GF-D8 (cell line): ENCODE measurements around the gene MRPL34.

Source experiments
- DNase-seq: peaks from one replicate; lab custom pipeline; 2025; lab: John Stamatoyannopoulos, UW

MRPL34 gene

DNA sequence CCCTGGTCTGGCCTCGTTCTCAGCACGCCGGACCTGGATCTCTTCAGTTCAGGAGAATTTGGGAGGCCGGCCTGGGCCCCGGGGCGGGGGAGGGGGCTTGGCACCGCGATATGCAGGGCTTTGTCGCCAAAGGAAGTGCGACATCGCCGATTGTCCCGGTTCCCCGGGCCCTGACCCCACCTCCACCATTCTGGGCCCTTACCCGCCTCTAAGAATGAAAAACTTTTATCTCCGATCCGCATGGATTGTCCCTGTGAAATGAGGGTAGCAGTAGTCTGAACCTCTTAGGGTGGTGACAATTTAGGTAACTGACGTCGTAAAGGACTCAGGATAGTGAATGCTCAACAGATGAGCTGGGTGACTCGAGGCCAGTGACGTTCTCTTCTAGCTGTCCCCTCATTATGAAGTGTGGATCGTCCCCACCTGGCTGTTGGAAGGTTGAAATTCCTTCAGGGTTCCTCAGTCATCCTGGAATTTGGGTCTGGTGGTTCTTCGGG is 4.3 kb downstream of the MRPL34 start:
- DNase-seq, result no peak

DNA sequence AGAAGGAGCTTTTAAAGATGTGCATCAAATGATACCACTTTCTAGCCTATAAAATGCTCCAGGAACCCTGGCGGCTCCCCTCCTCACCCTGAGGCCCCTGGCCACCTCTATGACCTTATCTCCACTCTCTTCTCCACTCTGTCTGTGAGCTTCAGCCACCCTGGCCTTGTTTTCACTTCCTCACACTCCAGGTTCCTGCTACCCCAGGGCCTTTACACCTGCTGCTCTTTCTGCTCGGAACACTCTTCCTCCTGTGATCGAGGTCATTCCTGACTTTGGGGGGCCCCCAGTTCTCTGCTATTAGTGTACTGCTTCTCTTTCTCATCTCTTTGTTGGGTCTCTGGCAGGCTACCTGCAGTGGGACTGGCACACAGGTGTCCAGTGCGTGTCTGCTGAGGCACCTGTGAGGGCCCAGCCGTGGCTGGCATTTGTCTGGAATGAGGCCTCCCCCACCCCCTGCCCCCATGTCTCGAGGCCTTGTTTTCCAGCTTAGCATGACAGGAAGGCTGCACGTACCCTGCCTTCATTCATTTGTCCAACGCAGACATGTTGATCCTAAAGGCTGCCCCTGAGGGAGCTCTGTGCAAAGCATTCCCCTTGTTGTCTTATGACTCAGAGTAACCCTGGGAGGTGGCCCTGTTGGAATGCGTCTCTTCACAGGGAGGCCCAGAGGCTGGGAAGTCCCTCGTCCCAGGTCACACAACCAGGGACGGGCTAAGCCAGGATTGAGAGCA is 6.0 kb downstream of the MRPL34 start:
- no peak for DNase-seq

DNA sequence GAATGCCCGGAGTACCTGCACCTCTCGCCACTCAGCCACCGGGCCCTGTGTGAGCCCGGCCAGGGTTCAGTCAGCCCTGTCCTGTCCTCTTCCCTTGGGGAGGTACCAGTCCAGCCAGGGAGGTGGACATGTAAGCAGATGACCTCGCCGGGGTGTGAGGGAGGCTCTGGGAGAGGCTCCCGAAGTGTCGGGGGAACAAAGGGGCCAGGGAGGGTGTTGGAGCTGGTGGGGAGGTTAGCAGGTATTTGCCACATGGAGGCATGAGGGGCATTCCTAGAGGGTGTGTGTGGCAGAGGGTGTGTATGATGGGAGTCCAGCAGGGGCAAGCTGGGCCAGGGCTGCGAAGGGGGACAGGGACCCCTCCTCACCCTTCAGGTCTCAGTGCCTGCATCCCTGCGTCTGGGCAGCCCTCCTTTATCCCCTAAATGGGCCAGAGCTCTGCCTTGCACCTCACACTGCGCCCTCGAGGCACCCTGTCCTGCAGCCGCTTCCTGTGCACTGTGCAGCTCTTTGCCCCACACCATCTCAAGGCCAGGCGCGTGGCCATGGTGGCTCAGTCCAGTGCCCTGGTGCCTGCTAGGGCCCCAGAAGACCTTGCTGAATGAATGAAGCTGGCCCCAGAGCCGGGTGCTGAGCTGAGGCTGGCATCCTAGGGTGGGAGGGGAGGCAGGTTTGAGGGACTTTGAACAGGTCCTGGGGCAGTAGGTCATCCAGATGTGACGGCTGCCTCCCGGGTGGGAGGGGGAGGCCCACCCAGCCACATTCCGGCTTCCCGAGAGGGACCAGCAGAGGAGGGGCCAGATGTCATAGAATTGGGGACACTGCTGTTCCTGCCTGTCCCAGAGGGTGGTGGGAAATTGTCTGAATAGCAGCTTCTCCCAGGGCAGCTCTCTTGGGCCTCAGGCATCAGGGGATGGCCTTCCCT is 6.8 kb downstream of the MRPL34 start:
- no peak for DNase-seq

DNA sequence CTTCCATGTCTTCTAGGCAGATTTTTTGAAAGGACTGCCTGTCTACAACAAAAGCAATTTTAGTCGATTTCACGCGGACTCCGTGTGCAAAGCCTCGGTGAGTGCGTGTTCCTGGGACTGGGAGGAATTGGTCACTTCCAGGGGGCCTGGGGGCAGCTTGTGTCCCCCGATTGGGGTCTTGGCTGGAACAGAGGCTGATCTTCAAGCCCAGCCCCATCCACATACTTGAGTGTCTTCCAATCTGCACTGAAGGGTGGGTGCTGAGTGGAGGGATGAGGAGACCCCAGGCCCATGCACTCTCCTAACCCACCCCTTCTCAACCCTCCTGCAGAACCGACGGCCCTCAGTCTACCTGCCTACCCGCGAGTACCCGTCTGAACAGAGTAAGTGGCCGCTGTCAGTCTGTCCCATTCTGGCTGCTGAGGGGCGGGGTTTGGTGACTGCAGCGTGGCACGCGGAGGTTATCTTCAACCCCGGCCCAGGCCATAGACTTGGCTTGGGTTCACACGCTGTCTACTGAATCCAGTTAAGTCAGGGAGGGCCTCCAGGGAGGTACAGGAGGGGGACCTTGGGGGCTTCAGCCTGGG is 8.4 kb downstream of the MRPL34 start:
- DNase-seq, result no peak

DNA sequence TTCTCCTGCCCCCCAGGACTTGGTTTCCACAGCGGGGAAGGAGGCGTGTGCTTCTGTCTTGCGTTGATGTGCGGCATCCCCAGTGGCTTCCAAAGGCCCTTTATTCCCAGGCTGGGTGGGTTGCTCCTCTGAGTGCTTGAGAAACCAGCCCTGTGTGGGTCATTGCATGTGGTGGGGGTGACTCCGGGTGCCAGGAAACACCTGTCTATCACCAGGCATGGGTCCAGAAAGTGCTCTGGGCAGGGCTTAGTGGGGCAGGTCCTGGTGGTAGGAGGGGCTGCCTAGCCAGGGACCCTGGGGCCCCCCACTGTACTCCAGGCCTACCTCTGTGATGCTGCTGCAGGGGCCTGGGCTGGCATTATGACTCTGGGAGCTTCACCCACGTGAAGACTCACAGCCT is 13.3 kb downstream of the MRPL34 start:
- DNase-seq, result no peak

DNA sequence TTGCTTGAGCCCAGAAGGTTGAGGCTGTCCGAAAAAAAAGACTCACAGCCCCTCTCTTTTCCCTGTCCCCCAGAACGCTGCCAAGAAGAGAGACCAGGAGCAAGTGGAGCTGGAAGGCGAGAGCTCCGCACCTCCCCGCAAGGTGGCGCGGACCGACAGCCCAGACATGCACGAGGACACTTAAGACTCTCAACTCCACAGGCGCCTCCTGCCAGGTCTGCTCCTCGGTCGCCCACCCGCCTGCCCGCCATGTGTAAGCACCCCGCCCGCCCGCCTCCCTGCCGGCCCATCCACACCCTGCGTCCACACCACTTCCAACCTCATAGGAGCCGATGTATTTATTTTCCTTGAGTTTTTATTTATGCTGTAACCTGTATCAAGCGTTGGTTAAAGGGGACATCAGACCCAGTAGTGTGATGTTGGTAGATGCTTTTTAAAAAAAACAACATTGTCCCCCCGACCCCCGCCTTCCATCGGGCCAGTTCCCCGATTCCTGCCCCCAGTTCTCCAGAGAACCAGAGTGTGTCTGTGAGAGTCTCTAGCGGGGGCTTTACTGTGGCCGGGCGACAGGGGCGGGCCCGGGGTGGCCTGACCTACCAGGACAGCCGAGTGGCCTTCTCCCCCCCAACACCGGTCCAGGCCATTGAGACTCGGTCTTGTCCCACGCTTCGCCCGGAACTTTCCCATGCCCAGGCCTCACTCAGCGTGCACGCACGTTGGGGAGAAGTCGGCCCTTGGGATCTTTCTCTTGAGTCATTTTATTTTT is 14.0 kb downstream of the MRPL34 start:
- DNase-seq, result no peak

DNA sequence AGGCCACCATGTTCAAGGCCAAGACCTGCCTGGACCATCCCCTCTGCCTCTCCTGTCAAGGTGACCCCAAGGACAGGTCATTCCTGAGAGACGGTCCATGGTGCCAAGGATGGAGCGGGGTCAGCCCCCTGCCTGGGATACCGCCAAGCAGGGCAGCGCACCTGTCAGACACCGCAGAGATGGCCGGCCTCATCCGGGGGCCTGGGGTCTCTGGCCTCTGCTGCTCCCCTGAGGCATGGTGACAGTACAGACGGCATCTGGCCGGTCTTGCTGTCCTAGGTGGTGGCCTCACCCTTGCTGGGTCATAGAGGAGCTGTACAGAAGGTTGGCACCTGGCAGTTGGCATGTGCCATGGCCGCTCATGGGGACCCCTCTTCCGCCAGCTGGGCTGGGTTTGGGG is 14.8 kb downstream of the MRPL34 start:
- no peak for DNase-seq

DNA sequence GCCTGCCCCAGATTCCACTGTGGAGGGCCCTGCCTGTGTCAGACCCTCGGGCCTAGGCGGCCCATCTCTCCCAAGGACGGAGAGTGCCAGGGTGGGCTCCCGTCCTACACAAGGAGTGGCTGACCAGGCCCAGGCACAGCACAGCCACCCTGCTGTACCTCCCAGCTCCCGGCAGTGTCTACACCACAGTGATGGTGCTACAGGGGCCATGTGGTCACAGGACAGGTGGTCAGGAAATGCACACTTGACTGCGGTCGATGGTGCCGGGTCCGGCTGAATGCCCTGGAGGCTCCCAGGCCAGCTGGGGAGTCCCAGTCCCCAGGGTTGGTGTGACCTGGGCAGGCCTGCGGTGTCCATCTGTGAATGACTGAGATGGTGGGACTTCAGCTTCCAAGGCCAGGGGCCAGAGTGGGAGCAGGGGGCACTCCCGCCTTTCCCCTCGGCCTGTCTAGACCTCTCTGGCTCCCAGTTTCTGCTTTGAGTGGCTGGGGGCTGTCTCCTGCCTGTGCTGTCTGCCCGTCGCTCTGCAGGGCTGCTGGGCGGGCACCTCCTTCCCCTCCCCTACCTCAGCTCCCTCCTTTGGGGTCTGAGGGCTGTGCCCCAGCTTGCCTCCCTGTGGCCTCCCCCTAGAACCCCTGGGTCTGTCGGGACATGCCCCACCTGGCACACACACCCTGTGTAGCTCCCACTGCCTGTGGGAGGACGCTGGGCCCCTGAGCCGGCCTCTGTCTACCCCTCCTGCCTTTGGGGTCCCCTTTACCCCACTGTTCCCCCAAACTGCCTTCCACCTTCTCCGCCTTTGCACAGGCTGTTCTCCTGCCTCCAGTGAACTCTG is 16.2 kb downstream of the MRPL34 start:
- DNase-seq, result no peak

DNA sequence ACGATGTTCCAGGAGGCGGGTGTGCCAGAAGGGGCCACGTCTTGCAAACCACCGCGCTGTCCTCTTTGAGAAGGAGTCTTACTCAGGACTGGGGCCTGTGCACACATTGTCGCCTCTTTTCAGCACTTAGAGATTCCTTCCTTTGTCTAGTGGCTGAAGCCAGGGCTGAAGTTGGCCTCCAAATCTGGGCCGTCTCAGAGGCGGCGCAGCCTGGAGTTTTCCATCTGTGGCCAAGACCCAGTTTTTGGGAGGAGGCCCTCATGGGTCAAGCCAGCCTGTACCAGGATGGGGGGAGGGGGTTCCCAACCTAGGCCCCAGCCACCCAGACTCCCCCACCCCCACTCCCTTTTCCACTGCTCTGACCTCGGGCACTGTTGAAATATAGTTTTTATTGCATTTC is 17.2 kb downstream of the MRPL34 start:
- DNase-seq, result no peak

DNA sequence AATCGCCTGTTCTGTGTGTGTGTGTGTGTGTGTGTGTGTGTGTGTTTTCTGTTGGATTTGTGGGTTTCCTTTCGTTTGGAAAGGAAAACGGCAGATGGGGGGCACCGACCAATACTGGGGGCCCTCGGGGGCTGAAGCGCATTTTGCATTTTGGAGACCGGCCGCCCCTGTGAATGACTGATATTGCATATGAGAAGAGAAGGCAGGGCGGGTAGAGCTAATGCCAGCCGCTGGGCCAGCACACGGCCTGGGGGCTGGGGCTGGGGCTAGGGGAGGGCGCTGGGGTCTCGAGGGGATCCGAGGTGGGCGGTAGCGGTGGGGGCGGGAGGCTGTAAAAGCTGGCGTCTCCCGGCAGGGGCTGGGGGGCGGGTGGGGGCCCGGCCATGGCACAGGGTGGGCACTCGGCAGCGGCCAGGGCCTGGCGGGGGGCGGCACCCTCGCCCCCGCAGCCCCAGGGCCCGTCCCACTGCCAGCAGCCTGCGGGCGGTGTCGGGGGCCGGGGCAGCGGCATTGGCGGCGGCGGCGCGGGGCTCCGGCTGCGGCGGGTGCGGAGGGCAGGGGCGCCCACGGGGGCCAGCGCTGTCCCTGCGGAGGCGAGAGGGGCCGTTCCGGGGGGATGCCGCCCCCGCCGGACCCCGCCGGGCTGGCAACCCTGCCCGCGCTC is 17.8 kb downstream of the MRPL34 start:
- no peak for DNase-seq

DNA sequence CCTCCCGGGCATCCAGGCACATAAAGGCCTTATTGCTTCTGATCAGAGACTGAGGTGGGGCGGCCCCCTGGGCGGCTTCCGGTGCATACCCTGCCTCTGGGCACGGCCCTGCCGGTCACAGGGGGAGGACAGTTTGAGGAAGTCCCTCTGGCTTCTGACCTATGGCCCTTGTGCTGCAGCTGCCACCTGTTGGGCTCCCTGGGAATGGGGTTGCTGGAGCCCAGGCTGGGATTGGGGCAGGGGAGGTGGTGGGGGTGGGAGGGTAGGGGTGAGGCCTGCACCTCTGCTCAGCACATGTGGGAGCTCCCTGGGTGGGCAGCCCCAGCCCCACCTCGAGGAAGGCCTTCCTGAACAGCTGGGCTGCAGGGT is 18.3 kb downstream of the MRPL34 start:
- DNase-seq, result no peak

DNA sequence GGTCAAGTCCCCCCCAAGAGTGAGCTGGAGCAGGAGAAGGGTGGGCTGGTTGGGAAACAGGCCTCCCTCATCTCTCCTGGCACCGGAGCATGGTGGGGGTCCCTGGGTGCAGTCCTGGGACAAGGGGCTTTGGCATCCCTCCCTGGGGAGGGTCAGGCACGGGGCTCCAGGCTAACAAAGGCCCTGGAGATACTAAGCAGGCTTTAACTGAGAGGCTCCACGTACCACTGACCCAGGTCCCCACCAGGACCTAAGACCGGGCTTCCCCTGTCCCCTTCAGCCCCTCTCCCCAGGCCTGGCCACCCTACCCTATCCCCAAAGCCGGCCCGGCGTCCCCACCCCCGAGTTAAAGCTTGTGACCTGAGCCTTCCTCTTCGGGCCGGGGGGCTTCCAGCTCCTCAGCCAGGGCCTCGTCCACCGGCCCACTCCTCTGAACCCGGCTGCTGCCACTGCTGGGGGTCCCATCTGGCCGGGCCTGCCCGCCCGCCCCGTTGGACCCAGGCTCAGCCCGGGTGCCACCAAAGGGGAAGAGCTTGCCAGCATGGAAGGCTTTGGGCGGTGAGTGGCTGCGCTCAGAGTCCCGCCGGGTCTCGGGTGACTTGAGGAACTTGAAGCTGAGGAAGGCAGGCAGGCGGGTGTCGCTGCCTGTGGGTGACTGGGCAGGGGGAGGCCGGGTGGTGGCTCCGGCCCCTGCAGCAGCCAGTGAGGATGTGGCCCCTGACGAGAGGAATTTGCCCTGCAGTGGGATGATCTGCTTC is 18.9 kb downstream of the MRPL34 start:
- no peak for DNase-seq

DNA sequence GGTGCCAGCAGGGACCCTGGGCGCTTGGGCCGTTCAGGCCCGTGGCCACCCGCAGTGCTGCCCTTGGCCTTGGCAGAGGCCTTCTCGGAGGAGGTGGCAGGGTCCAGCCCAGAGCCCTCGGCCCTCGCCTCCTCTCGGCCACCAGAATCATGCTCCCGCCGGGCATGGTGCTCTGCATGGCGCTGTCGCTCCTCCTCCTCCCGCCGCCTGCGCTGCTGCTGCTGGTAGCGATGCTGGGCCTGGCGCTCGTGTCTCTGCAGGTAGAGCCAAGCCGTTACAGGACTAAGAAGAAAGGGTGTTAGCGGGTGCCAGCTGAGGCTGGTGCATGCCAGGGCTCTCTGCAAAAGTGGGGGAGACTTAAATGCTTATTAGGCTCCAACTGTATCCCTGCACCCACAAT is 19.5 kb downstream of the MRPL34 start:
- no peak for DNase-seq

DNA sequence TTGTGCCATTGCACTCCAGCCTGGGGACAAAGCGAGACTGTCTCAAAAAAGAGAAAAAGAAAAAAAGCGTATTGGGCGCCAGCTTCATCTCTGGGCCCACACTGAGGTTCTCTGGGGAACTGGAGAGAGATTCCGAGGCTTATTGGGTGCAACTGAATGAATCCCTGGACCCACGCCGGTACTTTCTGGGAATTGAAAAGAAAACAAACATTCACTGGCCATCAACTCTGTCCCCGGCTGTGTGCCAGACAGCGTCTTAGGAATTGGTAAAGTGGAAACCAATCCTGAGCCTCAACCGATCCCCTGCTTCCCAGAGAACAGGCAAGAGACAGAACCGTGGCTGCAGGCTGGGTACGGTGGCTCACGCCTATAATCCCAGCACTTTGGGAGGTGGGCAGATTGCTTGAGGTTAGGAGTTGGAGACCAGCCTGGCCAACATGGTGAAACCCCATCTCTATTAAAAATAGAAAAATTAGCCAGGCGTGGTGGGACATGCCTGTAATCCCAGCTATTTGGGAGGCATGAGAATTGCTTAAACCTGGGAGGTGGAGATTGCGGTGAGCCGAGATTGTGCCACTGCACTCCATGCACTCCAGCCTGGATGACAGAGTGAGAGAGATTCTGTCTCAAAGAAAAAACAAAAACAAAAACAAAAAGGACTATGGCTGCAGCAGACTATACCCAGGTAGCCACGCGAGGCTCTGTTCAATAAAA is 20.4 kb downstream of the MRPL34 start:
- DNase-seq, result no peak

DNA sequence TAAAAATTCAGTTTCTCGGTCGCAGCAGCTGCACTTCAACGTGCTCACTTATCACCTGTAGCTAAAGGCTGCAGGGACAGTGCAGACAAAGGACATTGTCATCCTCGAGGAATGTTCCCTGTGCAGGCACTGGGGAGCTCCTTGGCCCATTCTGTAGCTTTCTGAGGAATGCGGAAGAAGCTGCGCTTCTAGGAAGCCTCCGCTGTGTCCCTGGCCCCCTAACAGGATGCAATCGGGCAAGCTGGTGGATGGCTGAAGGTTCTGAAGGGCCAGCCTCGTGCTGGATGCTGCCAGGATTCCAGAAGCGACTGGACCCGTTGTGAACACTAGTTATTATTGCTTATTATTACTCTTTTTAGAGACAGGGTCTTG is 20.9 kb downstream of the MRPL34 start:
- no peak for DNase-seq

DNA sequence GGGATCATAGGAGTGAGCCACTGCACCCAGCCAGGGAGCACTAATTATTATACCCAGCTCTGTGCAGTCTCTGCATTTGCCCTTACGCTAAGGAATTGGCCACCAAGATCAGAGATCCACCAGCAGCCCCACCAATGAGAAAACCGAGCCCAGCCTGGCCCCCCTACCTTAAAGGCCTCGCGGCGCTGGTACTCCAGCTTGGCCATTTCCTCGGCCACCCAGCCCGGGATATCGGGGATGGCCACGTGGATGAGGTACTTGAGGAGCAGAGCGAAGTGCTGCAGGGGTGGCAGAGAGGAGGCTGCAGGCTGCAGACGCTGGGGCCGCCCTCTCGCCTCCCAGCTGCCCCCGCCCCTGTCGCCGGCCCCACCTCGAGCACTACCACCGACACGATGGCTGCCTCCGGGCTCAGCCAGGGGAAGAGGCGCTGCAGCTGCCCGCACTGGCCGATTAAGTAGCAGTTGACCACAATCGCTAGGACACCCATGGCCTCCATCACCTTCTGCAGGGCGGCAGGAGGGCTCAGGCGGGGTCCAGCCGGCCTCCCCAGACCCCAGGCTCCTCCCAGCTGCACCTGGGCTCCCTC is 21.5 kb downstream of the MRPL34 start:
- no peak for DNase-seq

DNA sequence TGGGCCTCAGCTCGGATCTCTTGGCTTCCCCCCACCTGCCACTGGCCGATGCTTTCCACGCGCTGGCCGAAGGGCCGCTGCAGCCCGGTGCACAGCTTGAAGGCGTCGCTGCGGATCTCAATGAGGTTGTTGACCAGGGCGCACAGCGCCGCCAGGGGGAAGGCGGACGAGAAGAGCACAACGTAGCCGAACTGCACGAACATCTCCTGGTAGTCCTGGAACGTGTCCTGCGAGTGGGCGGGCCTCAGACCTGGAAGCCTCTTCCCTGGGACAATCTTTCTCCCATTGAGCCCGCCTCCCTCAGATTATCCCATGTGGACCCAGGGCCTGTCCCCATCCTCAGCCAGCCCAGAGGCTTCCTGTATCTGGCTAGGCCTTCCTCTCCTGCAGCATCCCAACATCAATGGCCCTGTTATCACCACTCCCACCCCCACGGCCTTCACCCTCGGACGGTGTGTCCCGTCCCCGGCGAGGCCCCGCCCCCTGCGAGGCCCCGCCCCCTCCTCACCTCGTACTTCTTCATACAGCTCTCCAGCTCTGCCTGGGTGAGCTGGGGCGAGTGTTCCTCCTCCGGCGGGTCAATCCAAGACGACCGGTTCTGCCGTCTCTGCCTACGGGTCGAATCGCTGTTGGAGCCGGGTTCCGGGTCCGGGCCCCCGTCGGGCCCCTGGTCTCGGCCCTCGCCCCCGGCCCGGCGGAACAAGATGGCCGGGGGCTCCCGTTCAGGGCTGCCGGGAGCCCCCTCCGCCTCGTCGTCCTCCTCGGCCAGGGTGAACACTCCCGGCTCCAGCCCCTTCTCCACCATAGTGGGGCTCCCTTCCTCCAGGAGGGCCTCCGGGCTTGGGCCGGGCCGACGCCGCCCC is 22.2 kb downstream of the MRPL34 start:
- DNase-seq, result no peak
